Sigmoid colon (tissue), 7 donors: ENCODE measurements around the gene PLBD2. TPM values are rescaled to one million over a fixed set of nuclear protein-coding genes. Genes with fewer than 3 reads are reported as not detected.
A peak's percentile ranks its signal among the peaks of the same experiment; 100 is the strongest.

Experiments
- DNase-seq: peaks from one replicate; pipeline ENCODE4 v3.0.0-alpha.2; 2019
- H3K27ac ChIP-seq, 4 donors: fragments of 200-600 bp; sonication (generic); one replicate each; pipeline ENCODE4 v1.5.1; 2016 to 2019; ENCODE audit warnings: mild to moderate bottlenecking in 1 of 4
- H3K27me3 ChIP-seq, 3 donors: fragments of 200-600 bp; sonication (generic); one replicate each; pipeline ENCODE4 v1.5.1; 2019; ENCODE audit warnings: mild to moderate bottlenecking in 1 of 3
- H3K36me3 ChIP-seq, 4 donors: fragments of 200-600 bp; sonication (generic); one replicate each; pipeline ENCODE4 v1.5.1; 2016 to 2019
- H3K4me1 ChIP-seq, 4 donors: fragments of 200-600 bp; sonication (generic); one replicate each; pipeline ENCODE4 v1.5.1; 2017 to 2019
- H3K4me3 ChIP-seq, 4 donors: fragments of 200-600 bp; sonication (generic); one replicate each; pipeline ENCODE4 v1.5.1; 2017 to 2019; ENCODE audit warnings: mild to moderate bottlenecking in 2 of 4, moderate library complexity in 1 of 4
- H3K9me3 ChIP-seq, 4 donors: fragments of 200-600 bp in 3 of 4; sonication (generic) in 3 of 4; one replicate each; pipeline versions ENCODE4 v1.5.1 to v1.6.1; 2013 to 2019
- EP300 ChIP-seq, 4 donors: sonication (generic); formaldehyde crosslinking; IDR thresholded peaks; one replicate each; pipeline ENCODE4 v1.6.1; 2017; ENCODE audit warnings: antibody characterized with exemption in 4 of 4
- POLR2A ChIP-seq, 2 donors: fragments of 450-650 bp; IDR thresholded peaks; one replicate each; pipeline ENCODE4 v1.6.1; 2016; ENCODE audit warnings: antibody characterized with exemption in 2 of 2, mild to moderate bottlenecking in 2 of 2, moderate library complexity in 2 of 2
- POLR2AphosphoS5 ChIP-seq, 4 donors: sonication (generic); formaldehyde crosslinking; IDR thresholded peaks; one replicate each; pipeline ENCODE4 v1.6.1; 2017; ENCODE audit warnings: antibody characterized with exemption in 4 of 4
- WGBS, 2 donors: extraction: QIAGEN DNeasy Blood & Tissue Kit; methylation state at CpG; one replicate each; pipeline ENCODE4 v1.1.7; 2013; 5-methylcytosine and 5-hydroxymethylcytosine counted together
- intact Hi-C: fragments of 100-400 bp; cut with DNase I; formaldehyde crosslinking; loops from one replicate; pipeline ENCODE4 v1.15.1; 2023
- polyA plus RNA-seq, 3 donors: library from polyadenylated mRNA; stranded (reverse); fragments of 200-250 nt; gene quantifications; one replicate each; pipeline ENCODE4 v1.2.3, GENCODE V29; 2013
- total RNA-seq, 4 donors: library from RNA; depleted of rRNA; stranded (reverse); fragments of >200 nt; gene quantifications; one replicate each; pipeline ENCODE4 v1.1.0, GENCODE V29; 2016
- TF ChIP-seq, protein P1 (sequence below), 4 experiments: fragments of 450-650 bp in 3 of 4; fragments of 200-600 bp in 1 of 4; IDR thresholded peaks; one replicate each; pipeline ENCODE4 v1.5.1; 2016 to 2019; ENCODE audit warnings: antibody characterized with exemption in 4 of 4, mild to moderate bottlenecking in 3 of 4, moderate library complexity in 2 of 4
- donor health status: healthy with polysubstance abuse.
- donor health status: Bipolar disorder and iron deficiency.
- donor health status: healthy.

PLBD2 gene
- total and polyA plus RNA-seq, 7 donors = 3.0 to 39.1 (median 14.4) TPM

DNA sequence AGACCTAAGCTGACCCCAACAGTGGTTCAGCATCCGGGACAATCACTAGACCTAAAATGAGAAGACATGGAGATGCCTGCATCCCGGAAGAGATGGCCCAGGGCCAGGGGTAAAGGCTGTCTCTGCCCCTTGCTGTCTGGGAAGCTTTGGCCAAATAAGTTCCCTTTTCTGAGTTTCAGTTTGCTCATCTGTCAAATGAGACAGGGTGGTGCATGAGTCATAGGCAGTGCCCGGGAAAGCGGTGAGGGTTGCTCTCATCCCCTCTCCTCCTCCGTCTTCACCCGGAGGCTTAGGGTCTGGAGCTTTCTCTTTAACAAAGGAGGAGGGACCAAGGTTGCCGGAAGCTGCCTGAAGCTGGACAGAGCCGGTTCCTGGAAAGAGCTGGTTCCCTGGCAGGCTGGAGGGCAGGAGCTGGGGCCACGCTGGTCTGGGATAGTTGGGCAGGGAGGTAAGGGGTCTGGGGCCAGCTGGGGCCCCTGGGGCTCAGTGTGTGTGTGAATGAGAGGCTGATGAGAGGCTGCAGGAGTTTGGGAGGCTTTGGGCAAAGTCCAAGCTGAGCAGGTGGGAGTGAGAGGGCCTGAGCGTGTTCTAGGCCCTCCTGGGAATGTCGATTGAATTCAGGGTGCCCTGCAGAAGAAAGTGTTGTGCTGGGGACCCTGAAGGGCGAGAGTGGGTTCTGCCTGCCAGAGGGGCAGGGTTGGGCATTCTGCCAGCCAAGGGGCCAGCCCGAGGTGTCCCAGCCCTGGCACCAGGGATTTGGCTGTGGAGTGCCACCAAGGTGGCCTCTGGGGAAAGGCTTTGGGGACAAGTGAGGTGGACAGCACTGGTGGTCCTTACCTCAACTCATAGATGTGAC, 63.9 kb downstream of the PLBD2 start, which contains the start of gene SDSL:
SDSL (plus strand) TSS at position 351 of the 856 bp plus-strand sequence. CDS start 5,603 bp downstream, outside the sequence.
- Histone ChIP-seq H3K27ac (peak within 1 kb of the TSS; percentile 35 to 68 (median 50)), H3K36me3 (no peaks in the 10 kb centered on the region), H3K9me3 (no peaks in the 10 kb centered on the region), H3K4me3 (peak within 1 kb of the TSS; percentile 22 to 51 (median 43)), H3K4me1 (peaks cover 0 to 15% (median 8%) of the 10 kb centered on the region in 4 donors), H3K27me3 (peaks cover 0 to 15% (median 0%) of the 10 kb centered on the region in 3 donors)
- intact Hi-C loops = loop anchor here (10.0 kb wide), 1 partner anchor 227 kb away; no protein-coding TSS in a partner anchor
- peak; percentile 80 for DNase-seq
- TF ChIP-seq EP300 (IDR thresholded peaks at IDR 0.05) (peak in 1 of 4 donors; percentile 7), POLR2AphosphoS5 (IDR thresholded peaks at IDR 0.05) (peak in 1 of 4 donors; percentile 44)
- TF ChIP-seq, protein P1, sequence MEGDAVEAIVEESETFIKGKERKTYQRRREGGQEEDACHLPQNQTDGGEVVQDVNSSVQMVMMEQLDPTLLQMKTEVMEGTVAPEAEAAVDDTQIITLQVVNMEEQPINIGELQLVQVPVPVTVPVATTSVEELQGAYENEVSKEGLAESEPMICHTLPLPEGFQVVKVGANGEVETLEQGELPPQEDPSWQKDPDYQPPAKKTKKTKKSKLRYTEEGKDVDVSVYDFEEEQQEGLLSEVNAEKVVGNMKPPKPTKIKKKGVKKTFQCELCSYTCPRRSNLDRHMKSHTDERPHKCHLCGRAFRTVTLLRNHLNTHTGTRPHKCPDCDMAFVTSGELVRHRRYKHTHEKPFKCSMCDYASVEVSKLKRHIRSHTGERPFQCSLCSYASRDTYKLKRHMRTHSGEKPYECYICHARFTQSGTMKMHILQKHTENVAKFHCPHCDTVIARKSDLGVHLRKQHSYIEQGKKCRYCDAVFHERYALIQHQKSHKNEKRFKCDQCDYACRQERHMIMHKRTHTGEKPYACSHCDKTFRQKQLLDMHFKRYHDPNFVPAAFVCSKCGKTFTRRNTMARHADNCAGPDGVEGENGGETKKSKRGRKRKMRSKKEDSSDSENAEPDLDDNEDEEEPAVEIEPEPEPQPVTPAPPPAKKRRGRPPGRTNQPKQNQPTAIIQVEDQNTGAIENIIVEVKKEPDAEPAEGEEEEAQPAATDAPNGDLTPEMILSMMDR (IDR thresholded peaks at IDR 0.05) = no peak
- 3 to 11% methylated on average over 13 of the region's 13 CpGs for WGBS, 2 donors

DNA sequence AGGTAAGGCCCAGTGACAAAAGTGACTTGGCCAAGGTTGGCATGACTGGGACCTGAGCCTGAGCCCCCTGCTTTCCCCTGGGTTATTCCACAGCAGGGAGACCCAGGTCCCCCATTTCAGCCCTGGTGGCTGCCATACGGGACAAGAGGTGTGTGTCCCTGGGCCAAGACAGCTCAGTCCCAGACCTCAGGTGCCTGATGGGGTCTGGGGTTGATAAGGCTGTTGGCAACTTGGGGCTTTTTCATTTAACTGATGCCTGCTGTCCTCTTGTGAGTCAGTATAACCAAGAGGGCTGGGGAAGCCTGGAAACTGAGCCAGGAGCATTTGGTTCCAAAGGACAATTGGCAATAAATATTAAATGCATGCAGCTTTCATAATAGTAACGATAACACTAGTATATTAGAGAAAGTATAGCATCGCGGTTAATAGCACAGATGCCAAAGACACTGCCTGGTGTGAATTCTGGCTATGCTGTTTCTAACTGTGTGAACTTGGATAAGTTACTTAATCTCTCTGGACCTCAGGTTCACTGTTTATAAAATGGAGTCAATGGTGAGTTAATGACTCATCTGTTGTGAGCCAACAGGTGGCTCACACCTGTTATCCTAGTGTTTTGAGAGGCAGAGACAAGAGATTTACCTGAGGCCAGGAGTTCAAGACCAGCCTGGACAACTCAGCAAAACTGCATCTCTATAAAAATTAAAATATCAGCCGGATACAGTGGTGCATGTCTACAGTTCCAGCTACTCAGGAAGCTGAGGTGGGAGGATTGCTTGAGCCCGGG, 64.7 kb downstream of the PLBD2 start:
- Histone ChIP-seq H3K9me3 (no peaks in the 10 kb centered on the region), H3K27ac (peak overlapping the region in 3 of 4 donors; percentile 35 to 68 (median 46)), H3K4me1 (peaks cover 0 to 15% (median 8%) of the 10 kb centered on the region in 4 donors), H3K27me3 (peaks cover 0 to 15% (median 0%) of the 10 kb centered on the region in 3 donors), H3K4me3 (peak overlapping the region in 3 of 4 donors; percentile 37 to 51 (median 49)), H3K36me3 (no peaks in the 10 kb centered on the region)
- no peak for DNase-seq
- intact Hi-C loops = loop anchor here (10.0 kb wide), 1 partner anchor 228 kb away; no protein-coding TSS in a partner anchor
- WGBS, 2 donors = 78 to 88% methylated on average over 6 of the region's 6 CpGs
- TF ChIP-seq POLR2AphosphoS5 (IDR thresholded peaks at IDR 0.05) (no peak), EP300 (IDR thresholded peaks at IDR 0.05) (no peak), POLR2A (IDR thresholded peaks at IDR 0.05) (no peak)
- TF ChIP-seq, protein P1 (IDR thresholded peaks at IDR 0.05) = no peak

DNA sequence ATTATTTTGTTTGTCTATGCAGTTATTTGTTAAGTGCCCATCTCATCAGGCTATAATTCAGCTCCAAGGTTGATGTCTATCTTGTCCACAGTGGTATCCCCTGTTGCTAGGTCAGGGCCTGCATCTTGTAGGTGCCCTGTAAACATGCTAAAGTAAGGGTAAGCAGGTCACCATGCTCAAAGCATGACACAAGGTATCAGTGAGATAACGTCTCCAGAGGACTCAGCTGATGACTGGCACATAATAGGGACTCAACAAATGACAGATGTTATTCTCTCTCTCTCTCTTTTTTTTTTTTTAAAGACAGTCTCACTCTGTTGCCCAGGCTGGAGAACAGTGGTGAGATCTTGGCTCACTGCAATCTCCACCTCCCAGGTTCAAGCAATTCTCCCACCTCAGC, 66.1 kb downstream of the PLBD2 start:
- no peak overlapping the region for H3K4me3 ChIP-seq
- no peaks in the 10 kb centered on the region for H3K9me3 ChIP-seq
- intact Hi-C loops = loop anchor here (10.0 kb wide), 1 partner anchor 230 kb away; no protein-coding TSS in a partner anchor
- DNase-seq = no peak
- no peaks in the 10 kb centered on the region for H3K36me3 ChIP-seq
- H3K27me3 ChIP-seq = peaks cover 0 to 15% (median 0%) of the 10 kb centered on the region in 3 donors
- peaks cover 0 to 15% (median 8%) of the 10 kb centered on the region in 4 donors for H3K4me1 ChIP-seq
- TF ChIP-seq POLR2AphosphoS5 (IDR thresholded peaks at IDR 0.05) = no peak
- WGBS, 2 donors = 83 to 85% methylated on average over 1 of the region's 1 CpG
- no peak overlapping the region for H3K27ac ChIP-seq

DNA sequence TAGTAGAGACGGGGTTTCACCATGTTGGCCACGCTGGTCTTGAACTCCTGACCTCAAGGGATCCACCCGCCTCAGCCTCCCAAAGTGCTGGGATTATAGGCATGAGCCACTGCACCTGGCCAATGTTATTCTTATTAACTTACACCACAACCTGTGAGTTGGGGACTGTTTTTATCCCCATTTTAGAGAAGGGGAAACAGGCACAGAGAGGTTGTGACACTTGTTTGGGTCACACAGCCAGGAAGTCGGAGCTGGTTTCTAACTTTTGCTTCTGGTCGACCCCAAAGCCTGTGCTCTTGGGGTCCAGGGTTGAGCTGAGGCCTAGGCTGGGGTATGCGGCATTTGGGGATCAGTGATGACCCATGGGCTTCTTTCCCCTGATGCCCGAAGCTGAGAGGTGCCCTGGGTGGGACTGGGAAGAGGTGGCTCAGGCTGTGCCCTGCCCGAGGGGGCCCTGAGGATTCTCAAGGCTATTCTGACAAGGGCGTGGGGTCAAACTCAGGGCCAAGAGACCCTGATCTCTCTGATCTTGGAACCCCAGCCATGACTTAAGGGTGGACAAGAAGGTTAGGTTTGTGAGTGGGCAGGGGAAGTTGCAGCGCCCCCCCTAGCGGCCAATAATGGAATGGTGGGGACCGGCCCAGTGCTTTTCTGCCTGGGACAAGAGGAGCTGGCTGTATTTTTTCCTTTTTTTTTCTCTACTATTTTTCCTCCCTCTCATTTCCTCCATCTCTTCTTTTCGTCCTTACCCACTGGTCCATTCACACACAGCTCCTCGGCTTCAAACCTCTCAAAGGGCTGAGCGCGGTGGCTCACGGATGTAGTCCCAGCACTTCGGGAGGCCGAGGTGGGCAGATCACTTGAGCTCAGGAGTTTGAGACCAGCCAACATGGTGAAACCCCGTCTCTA, 66.8 kb downstream of the PLBD2 start:
- H3K9me3 ChIP-seq = peaks cover 0 to 2% (median 0%) of the 10 kb centered on the region in 4 donors
- TF ChIP-seq POLR2A (IDR thresholded peaks at IDR 0.05) = no peak
- TF ChIP-seq, protein P1 (IDR thresholded peaks at IDR 0.05) = peak in 2 of 4 experiments; percentile 35 to 62
- peaks cover 0 to 15% (median 0%) of the 10 kb centered on the region in 3 donors for H3K27me3 ChIP-seq
- H3K4me1 ChIP-seq = peaks cover 0 to 15% (median 8%) of the 10 kb centered on the region in 4 donors
- H3K4me3 ChIP-seq = no peak overlapping the region
- WGBS, 2 donors = 65% methylated on average over 20 of the region's 20 CpGs
- intact Hi-C loops = loop anchor here (10.0 kb wide), 1 partner anchor 230 kb away; no protein-coding TSS in a partner anchor
- no peak for DNase-seq
- H3K36me3 ChIP-seq = no peaks in the 10 kb centered on the region
- no peak overlapping the region for H3K27ac ChIP-seq
